Measurements from ENCODE around the gene LRRN2. TPM values are rescaled to one million over a fixed set of nuclear protein-coding genes. Genes with fewer than 3 reads are reported as not detected.

LRRN2 gene
- total RNA-seq, 1 donor from 2014 or later = 3.9 TPM

DNA sequence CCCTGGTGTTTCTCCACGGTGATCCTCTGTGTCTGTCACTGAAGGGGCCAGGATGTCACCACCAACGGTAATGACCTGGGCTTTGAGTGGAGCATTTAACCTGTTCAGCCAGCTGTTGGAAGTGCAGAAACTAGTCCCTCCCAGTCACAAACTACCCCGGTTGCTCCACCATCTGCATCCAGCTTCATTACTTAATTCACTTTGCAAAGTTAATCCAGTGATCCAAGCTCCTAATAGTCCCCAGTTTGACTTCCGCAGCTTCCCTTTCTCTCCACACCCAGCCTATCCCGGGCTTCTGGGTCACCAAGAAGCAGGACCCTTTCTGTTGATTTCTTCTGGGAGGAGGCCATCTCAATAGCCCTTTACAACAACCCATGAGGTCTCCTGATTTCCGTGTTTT is 105.9 kb downstream of the LRRN2 start:
- Mint-ChIP-seq H3K9me3 (no peaks in the 10 kb centered on the region), H3K4me1 (peaks cover 29% of the 10 kb centered on the region), H3K27ac (no peak overlapping the region), H3K4me3 (no peak overlapping the region), H3K27me3 (ENCODE audit: low read depth) (peaks cover 3% of the 10 kb centered on the region), H3K36me3 (no peaks in the 10 kb centered on the region)
- no peak for DNase-seq (ENCODE audit: low spot score in 2 of 2, unreplicated experiment in 2 of 2)
- TF ChIP-seq, protein P1, sequence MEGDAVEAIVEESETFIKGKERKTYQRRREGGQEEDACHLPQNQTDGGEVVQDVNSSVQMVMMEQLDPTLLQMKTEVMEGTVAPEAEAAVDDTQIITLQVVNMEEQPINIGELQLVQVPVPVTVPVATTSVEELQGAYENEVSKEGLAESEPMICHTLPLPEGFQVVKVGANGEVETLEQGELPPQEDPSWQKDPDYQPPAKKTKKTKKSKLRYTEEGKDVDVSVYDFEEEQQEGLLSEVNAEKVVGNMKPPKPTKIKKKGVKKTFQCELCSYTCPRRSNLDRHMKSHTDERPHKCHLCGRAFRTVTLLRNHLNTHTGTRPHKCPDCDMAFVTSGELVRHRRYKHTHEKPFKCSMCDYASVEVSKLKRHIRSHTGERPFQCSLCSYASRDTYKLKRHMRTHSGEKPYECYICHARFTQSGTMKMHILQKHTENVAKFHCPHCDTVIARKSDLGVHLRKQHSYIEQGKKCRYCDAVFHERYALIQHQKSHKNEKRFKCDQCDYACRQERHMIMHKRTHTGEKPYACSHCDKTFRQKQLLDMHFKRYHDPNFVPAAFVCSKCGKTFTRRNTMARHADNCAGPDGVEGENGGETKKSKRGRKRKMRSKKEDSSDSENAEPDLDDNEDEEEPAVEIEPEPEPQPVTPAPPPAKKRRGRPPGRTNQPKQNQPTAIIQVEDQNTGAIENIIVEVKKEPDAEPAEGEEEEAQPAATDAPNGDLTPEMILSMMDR (IDR thresholded peaks at IDR 0.05; ENCODE audit: unreplicated experiment) = no peak

DNA sequence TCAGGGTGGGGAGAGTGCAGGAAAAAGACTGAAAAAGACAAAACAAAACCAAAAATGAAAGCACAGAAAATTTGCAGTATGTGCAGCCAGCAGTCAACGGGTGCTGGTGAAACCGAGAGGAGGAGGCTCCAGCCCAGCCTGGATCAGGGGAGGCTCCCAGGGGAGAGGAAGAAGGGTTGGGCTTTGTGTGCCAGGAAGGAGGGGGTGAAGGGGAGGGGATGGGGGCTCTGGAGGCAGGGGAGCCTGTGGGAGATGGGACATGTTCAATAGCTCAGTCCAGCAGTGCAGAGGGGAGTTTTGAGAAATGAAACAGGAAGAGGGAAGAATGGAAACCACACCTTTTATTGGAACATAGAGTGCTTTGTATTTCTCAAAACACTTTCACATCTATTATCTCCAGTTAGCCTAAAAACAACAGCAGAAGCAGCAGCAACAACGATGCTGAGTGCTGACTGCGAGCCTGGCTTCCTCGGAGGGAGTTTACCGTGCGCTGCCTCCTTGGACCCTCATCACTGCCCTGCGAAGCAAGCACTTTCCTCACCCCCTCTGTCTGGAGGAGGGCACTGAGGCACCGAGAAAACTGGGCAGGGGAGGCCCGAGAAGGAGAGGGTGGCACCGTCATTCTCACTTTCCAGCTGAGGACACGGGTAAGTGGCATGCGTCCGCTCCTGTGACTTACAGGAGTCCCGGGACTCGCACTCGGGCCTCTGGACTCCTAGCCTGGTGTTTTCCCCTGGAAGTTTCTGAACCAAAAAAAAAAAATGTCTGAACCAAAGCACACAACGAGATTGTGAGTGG is 106.5 kb downstream of the LRRN2 start:
- H3K36me3 Mint-ChIP-seq = no peaks in the 10 kb centered on the region
- H3K4me1 Mint-ChIP-seq = peaks cover 35% of the 10 kb centered on the region
- no peaks in the 10 kb centered on the region for H3K9me3 Mint-ChIP-seq
- H3K27ac Mint-ChIP-seq = no peak overlapping the region
- TF ChIP-seq, protein P1 (IDR thresholded peaks at IDR 0.05; ENCODE audit: unreplicated experiment) = no peak
- no peak for DNase-seq (ENCODE audit: low spot score in 2 of 2, unreplicated experiment in 2 of 2)
- H3K27me3 Mint-ChIP-seq (ENCODE audit: low read depth) = peaks cover 3% of the 10 kb centered on the region
- H3K4me3 Mint-ChIP-seq = no peak overlapping the region

DNA sequence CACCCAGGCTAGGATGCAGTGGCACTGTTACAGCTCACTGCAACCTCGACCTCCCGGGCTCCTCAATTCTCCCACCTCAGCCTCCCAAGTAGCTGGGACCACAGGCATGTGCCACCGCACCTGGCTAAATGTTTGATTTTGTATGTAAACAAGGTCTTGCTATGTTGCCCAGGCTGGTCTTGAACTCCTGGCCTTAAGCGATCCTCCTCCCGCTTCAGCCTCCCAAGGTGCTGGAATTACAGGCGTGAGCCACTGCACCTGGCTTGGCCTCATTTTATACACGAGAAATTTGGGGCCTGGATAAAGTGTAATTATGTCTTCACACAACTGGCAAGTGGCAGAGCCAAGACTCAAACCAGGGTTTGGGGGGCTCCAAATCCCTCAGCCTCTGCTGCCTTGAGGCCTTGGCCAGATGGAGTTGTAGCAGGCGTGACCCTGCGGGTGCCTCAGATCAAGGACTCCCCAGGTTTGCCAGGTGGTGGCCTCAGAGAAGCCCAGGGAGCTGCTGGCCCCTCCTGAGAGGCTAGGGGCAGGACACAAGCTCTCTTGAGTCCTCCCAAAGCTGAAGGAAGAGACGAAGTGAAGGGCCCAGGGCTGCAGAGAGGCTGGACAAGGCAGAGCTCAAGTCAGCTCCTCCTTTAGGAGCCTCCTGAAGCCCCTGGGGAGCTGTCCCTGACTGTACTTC is 107.6 kb downstream of the LRRN2 start:
- no peaks in the 10 kb centered on the region for H3K36me3 Mint-ChIP-seq

DNA sequence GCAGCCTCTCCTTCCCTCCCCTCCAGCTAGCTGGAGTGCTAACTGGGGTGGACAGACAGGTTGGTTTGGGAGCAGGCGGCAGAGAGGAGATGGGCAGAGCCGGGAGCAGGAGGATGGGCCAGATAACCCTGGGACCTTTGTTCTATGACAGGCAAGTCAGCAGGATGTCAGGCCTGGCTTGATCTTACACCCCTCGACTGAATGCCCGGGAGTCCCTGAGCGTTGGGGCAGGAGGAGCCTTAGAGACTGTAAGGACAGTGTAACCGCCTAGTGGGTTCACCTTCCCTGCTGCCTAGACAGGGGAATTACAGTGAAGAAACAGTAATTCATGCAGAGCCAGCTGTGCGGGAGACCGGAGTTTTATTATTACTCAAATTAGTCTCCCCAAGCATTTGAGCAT is 109.1 kb downstream of the LRRN2 start:
- TF ChIP-seq, protein P1 (IDR thresholded peaks at IDR 0.05; ENCODE audit: unreplicated experiment) = no peak
- DNase-seq (ENCODE audit: low spot score in 2 of 2, unreplicated experiment in 2 of 2) = no peak
- peaks cover 49% of the 10 kb centered on the region for H3K4me1 Mint-ChIP-seq
- peak overlapping the region; percentile 13 for H3K27ac Mint-ChIP-seq
- no peaks in the 10 kb centered on the region for H3K9me3 Mint-ChIP-seq
- no peaks in the 10 kb centered on the region for H3K36me3 Mint-ChIP-seq
- peaks cover 3% of the 10 kb centered on the region for H3K27me3 Mint-ChIP-seq (ENCODE audit: low read depth)
- no peak overlapping the region for H3K4me3 Mint-ChIP-seq

More for the DNA sequence above, 107.6 kb downstream of the LRRN2 start:
- no peak overlapping the region for H3K27ac Mint-ChIP-seq
- no peak overlapping the region for H3K4me3 Mint-ChIP-seq
- TF ChIP-seq, protein P1 (IDR thresholded peaks at IDR 0.05; ENCODE audit: unreplicated experiment) = no peak
- no peak for DNase-seq (ENCODE audit: low spot score in 2 of 2, unreplicated experiment in 2 of 2)
- peaks cover 3% of the 10 kb centered on the region for H3K27me3 Mint-ChIP-seq (ENCODE audit: low read depth)
- peaks cover 46% of the 10 kb centered on the region for H3K4me1 Mint-ChIP-seq
- no peaks in the 10 kb centered on the region for H3K9me3 Mint-ChIP-seq

DNA sequence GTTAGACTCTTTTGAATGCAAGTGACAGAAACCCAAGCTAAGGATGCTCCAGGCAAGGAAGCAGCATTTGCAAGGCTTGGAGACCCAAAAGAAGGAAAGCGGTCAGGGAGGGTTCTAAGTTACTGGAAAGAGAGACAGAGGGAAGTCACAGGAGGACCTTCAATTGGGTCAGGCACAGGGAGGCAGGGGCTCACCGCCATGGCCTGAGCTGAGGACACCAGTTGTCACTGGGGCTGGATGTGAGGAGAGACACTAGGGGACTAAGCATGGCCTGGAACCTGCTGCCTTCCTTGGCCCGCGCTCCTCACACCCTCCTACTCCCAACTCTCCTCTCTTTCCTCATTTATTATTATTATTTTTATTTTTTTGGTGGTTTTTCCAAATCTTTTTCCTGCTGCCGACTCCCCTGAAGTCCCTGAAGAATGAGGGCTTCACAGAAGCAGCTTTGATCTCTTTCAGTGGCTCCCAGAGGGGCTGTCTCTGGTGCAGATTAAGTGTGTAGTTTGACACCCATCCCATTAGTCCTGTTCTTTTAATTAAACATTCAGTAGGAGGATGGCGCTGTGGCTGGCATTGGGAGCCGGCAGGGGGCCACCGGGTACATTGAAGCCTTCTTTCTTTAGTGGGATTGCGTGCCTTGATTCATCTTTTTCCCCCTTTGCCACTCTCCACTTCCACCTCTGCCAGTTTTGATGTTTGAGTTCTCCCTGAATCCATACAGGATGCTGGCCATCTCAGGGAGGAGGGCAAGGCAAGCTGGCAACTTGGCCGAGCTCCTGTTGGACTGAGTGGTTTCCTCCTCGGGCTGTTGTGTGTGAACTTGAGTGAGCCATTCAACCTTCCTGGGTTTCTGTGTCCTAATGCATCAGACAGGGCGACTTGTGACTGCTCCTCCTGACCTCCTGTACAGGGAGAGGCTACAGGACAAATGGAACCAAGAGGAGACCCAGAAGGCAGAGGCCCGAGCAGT is 110.0 kb downstream of the LRRN2 start:
- Mint-ChIP-seq H3K36me3 (peaks cover 2% of the 10 kb centered on the region), H3K4me1 (peaks cover 49% of the 10 kb centered on the region), H3K9me3 (no peaks in the 10 kb centered on the region), H3K27ac (no peak overlapping the region), H3K27me3 (ENCODE audit: low read depth) (peaks cover 3% of the 10 kb centered on the region), H3K4me3 (no peak overlapping the region)
- no peak for DNase-seq (ENCODE audit: low spot score in 2 of 2, unreplicated experiment in 2 of 2)
- TF ChIP-seq, protein P1 (IDR thresholded peaks at IDR 0.05; ENCODE audit: unreplicated experiment) = no peak

Measured in mesothelial cell of epicardium (in vitro differentiated cells).